HK-2 (cell line): ENCODE measurements around the gene ARRDC2.
"Not testable (repeated sequence)": the region's sequence is repeated elsewhere in the genome, so short reads cannot be mapped to it uniquely, and the experiment has no call there.

Experiments used
- DNase-seq: peaks from one replicate; pipeline ENCODE4 v3.0.0-alpha.2; 2018; ENCODE audit not compliant: unreplicated experiment

Gene ARRDC2

GRCh38 chr19:18007917-18008673, at the start of gene ARRDC2:
TSS of gene ARRDC2 (plus strand) at chr19:18008170. CDS start at chr19:18008311, 141 bp downstream.
- DNase-seq = peak; percentile 92

- DNase-seq = no peak
These were observed 43.9 kb upstream of the ARRDC2 start for GRCh38 chr19:17963936-17964691.

DNA sequence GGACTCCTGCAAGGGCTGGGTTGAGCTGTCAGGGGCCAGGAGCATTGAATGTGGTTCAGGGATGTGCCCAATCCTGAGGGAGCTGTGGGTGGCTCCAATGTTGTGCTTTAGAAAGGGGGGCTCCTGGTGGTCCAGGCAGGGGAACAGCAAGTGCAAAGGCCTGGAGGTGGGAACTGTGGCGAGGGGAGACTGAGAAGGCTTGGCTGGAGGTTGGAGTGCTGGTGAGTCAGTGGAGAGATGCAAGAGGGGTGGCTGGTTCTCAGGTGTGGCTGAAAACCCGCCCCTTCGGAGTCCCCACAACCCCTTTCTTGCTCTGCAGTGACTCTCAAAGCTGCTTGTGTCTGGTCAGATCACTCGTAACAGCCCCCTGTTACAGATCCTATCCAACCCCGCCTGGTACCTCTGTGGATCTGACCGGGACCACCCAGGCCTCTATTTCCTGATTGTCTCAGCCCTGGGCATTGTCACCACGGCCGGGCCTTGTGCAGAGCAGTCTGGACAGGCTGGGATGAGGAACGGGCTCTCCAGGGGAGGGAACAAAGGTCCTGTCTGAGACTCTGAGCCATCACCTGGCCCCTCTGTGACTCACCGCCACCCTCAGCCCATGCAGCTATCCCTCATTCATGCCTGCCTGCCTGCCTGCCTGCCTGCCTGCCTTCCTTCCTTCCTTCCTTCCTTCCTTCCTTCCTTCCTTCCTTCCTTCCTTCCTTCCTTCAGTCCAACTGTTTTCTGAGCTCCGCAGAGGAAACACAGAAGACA, 42.4 kb upstream of the ARRDC2 start:
- DNase-seq = no peak

DNA sequence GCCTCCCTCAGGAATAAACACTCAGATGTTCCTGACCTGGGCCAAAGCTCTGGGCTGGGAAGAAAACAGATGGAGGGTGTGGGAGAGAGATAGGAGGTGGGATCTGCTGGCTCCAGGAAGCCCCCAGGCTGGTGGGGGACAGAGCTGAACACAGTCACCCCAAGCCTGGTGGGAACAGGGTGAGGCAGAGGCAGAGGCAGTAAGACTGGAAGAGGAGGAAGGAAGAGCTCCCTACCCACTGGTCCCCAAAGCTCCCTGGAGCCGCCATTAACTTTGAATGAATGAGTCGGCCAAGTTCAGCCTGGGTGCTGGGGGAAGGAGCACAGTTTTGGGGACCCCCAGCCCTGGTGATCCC, 41.9 kb upstream of the ARRDC2 start:
- DNase-seq = no peak

DNA sequence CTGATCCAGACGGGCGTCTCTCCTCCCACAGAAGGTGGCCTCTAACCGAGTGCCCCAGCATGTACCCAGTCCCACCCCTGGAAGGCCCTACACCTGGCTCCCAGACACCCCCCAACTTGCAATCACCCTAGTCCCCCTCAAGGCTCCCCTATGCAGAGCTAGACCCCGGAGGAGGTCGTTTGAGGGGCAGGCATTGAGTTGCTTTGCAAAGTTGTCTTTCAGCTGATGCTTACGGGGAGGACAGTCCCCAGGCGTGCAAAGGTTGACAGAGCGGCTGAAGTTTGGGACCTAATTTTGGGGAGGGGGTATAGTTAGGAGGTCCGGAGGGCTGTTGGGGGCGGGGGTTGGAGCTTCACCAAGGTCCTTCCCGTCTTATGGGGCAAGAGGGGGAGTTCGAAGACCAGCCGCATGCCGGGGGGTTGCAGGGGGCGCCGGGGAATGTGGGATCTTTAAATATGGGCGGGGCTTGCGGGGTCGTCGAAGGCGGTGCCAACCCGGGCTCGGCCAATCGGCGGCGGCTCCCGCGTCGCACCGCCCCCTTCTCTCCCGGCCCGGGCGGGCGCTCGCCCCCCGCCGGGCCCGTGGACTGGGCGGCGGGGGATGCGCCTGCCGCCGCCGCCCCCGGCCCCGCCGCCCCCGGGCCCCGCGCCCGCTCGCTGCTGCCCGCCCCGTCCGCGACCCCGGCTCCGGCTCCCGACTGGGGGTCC, 41.3 kb upstream of the ARRDC2 start, which contains the start of gene KCNN1:
TSS of gene KCNN1 (plus strand) at position 558 of the 707 bp plus-strand sequence. CDS start 6,782 bp downstream, outside the sequence.
- DNase-seq = no peak

GRCh38 chr19:17967257-17968051, 40.5 kb upstream of the ARRDC2 start:
- DNase-seq = no peak

DNA sequence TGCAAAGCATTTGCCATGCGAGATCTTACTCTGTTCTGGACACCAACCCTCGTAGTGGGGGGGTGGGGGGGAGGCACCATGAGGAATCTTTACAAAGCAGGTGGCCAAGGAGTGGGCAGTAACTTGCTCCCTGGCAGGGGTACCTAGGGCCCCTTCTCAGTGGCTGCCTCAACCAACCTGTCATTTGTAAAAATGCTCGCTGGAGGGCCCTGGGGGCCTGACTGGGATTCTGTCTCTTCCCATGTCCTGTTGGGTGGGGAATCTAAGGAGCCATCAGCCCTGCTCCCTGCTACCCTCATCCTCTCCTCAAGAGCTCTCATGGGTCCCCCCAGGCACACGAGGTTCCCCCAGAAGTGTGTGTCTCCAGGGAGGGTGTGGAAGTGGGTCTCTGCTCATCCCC, 39.6 kb upstream of the ARRDC2 start:
- no peak for DNase-seq

- no peak for DNase-seq
These were observed 38.7 kb upstream of the ARRDC2 start for GRCh38 chr19:17969096-17969792.

GRCh38 chr19:17972230-17972629, 35.7 kb upstream of the ARRDC2 start:
- no peak for DNase-seq

DNA sequence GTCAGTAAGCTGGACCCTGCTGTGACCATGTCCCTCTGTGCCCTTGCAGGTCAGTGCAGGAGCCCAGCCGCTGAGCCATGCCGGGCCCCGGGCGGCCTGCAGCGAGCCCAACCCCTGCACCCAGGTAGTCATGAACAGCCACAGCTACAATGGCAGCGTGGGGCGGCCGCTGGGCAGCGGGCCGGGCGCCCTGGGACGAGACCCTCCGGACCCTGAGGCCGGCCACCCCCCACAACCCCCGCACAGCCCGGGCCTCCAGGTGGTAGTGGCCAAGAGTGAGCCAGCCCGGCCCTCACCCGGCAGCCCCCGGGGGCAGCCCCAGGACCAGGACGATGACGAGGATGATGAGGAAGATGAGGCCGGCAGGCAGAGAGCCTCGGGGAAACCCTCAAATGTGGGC, 34.2 kb upstream of the ARRDC2 start:
- DNase-seq = no peak

DNA sequence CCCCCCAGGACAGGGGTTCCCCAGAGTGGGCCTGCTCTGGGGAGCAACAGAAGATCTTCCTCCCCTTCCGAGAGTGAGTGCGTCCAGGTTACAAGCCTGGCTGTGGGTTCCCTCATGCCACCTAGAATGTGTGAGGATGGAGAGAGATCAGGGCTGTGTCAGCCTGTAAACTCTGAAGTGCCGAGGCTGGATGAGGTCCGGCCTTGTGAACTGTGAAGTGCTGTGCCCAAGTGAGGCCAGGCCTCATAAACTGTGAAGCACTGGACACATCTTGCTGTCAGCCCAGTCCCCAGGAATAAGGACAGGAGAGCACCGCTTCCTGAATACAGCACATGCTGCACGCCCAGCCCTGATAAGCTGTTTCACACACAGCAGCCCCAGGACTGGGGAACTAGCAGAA, 33.4 kb upstream of the ARRDC2 start:
- DNase-seq = no peak

DNA sequence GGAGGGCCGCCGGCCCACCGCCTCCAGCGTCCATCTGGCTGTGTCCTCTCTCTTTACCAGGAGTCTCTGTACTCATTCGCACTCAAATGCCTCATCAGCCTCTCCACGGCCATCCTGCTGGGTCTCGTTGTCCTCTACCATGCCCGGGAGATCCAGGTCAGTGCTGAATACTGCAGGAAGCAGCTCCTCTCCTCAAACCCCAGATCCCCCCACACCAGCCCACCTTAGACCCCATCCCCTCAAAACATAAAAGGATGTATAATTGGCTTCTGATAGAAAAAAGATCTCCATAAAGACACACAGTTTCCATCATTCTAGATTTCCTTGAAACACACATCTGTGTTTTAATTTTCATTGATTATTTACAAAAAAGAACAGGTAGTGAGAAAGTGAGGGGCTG, 32.9 kb upstream of the ARRDC2 start:
- DNase-seq = no peak

DNA sequence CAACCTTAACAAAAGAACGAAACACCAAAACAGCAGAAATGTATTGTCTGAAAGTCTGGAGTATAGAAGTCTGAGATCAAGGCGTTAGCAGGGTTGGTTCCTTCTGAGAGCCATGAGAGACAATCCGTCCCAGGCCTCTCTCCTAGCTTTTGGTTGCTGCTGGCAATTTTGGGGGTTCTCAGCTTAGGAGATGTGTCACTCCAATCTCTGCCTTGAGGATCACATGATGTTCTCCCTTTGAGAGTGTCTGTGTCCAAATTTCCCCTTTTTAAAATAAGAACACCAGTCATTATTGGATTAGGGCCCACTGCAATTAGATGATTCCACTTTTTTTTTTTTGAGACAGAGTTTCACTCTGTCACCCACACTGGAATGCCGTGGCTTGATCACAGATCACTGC, 30.9 kb upstream of the ARRDC2 start:
- DNase-seq = no peak

DNA sequence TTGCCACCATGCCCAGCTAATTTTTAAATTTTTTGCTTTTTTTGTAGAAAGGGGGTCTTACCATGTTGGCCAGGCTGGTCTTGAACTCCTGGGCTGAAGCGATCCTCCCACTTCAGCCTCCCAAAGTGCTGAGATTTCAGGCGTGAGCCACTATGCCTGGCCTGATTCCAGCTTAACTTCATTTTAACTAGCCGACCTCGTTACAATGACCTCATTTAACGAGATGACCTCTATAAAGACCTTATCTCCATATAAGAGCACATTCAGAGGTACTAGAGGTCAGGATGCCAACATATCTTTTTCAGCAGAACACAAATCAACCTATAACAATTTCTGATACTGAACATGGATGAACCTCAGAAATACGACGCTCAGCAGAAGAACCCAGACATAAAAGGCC, 30.5 kb upstream of the ARRDC2 start:
- no peak for DNase-seq

- no peak for DNase-seq
These were observed 26.4 kb upstream of the ARRDC2 start for GRCh38 chr19:17981611-17982010.

- no peak for DNase-seq
These were observed 25.5 kb upstream of the ARRDC2 start for GRCh38 chr19:17982430-17982829.

DNA sequence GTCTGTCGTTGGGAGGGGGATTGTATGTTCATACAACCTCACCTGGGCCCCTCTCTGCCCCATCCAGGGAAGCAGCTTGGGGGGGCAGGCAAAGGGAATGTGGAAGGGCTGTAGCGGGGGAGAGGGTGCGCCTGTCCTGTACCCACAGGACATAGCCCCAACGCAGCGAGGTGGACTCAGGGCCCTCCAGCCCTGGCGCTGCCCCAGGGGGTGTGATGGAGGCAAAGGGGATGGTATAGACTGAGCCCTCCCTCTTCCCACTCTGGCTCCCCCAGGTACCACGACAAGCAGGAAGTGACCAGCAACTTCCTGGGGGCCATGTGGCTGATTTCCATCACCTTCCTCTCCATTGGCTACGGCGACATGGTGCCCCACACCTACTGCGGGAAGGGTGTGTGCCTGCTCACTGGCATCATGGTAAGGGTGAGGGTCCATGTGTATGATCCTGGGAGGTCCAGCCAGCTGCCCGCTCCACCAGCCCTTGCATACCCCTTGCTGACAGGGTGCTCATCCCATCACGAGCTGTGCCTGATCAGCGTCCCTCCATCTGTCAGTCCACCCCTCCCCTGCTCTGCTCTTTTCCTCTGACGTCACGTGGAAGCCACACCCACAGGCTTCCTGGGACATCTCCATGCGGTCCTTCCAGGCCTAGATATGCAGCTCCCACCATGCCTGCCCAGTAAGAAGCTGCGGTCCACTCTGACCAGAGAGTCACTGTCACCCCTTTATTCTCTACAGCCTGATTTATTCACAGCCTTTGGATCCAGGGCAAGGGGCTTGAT, 22.7 kb upstream of the ARRDC2 start:
- no peak for DNase-seq

GRCh38 chr19:17986569-17986968, 21.4 kb upstream of the ARRDC2 start:
- DNase-seq = not testable (repeated sequence)

DNA sequence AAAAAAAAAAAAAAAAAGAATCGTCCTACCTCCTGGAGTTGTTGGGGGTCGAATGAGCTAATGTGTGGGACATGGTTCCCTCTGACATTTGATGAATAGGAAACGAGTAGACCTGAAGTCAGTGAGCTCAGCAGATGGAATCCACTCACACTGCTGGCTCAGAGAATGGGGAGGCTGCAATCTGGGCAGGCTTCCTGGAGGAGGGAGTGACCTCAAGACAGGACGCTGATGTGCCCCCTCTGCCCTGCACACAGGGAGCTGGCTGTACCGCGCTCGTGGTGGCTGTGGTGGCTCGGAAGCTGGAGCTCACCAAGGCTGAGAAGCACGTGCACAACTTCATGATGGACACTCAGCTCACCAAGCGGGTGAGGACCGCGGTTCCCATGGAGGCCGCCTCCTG, 19.8 kb upstream of the ARRDC2 start:
- no peak for DNase-seq
